Measurements from ENCODE around the gene THTPA. TPM values are rescaled to one million over a fixed set of nuclear protein-coding genes. Genes with fewer than 3 reads are reported as not detected.

THTPA gene
- total and polyA plus RNA-seq, 2 of the 4 experiments (the other 2 are of a cell fraction) = 5.0 to 9.2 TPM

DNA sequence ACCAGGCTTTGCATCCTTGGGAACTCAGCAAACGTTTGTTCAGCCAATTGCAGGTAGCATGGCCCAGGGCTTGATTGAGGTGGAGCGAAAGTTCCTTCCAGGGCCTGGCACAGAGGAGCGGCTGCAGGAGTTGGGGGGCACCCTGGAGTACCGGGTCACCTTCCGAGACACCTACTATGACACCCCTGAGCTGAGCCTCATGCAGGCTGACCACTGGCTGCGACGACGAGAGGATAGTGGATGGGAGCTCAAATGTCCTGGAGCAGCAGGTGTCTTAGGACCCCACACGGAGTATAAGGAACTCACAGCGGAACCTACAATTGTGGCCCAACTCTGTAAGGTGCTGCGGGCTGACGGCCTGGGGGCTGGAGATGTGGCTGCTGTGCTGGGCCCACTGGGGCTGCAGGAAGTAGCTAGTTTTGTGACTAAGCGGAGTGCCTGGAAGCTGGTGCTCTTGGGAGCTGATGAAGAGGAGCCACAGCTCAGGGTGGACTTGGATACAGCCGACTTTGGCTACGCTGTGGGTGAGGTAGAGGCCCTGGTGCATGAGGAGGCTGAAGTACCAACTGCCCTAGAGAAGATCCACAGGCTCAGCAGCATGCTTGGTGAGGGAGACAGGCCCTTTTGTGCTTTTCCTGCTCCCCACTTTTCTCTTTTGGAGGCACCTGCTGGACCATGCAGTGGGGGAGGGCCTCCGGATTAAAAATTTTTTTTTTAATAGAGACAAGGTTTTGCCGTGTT is 799 bp downstream of the THTPA start:
- Histone ChIP-seq H3K4me3 (ENCODE audit: insufficient read depth, low read depth, low read length) (peak overlapping the region; percentile 77), H3K9ac (ENCODE audit: low read depth, low read length) (peak overlapping the region; percentile 92), H2BK15ac (ENCODE audit: low read depth, low read length) (no peak overlapping the region), H3K56ac (ENCODE audit: extremely low read depth, insufficient read depth, low read length) (peak overlapping the region; percentile 77; the same call in 1 of the 2 replicates), H3K4ac (ENCODE audit: low read depth, low read length) (peak overlapping the region; percentile 92), H4K91ac (ENCODE audit: insufficient read depth, low read depth, low read length) (peak overlapping the region; percentile 57), H3K14ac (replicated peaks; ENCODE audit: low read depth, low read length) (peak overlapping the region; percentile 83), H2BK120ac (ENCODE audit: low read depth, low read length) (no peak overlapping the region), H2BK5ac (ENCODE audit: low read depth, low read length, poor library complexity, severe bottlenecking) (no peak overlapping the region), H4K20me1 (ENCODE audit: insufficient read depth, low read length) (no peaks in the 10 kb centered on the region), H4K8ac (ENCODE audit: low read depth in 2 of 2, low read length in 2 of 2) (peak overlapping the region; percentile 91 to 98), H2AK9ac (replicated peaks; ENCODE audit: low read depth, low read length, poor library complexity) (peak overlapping the region; percentile 94), H3K4me1 (ENCODE audit: control insufficient read depth, insufficient read depth, low read length) (peaks cover 7% of the 10 kb centered on the region), H4K5ac (ENCODE audit: low read depth, low read length) (peak overlapping the region; percentile 92), H3K18ac (ENCODE audit: low read depth, low read length) (no peak overlapping the region; the same call in 1 of the 2 replicates), H3K9me1 (ENCODE audit: insufficient read depth, low read length) (peaks cover 10% of the 10 kb centered on the region), H3K27me3 (ENCODE audit: control insufficient read depth, insufficient read depth, low read length) (no peaks in the 10 kb centered on the region), H3K23ac (ENCODE audit: low read depth, low read length) (peak overlapping the region; percentile 47; the same call in 1 of the 2 replicates), H2AK5ac (ENCODE audit: low read depth, low read length) (peak overlapping the region; percentile 72), H3K4me2 (ENCODE audit: low read depth, low read length) (peak overlapping the region; percentile 91), H2BK20ac (ENCODE audit: low read depth, low read length) (no peak overlapping the region), H3K27ac (ENCODE audit: insufficient read depth, low read length) (peak overlapping the region; percentile 80), H3K36me3 (ENCODE audit: control insufficient read depth, insufficient read depth, low read length) (peaks cover 7% of the 10 kb centered on the region), H3K9me3 (ENCODE audit: control insufficient read depth, insufficient read depth, low read length) (no peaks in the 10 kb centered on the region), H3K79me1 (ENCODE audit: low read depth in 1 of 2, low read length in 2 of 2) (peaks cover 15 to 18% of the 10 kb centered on the region in 2 experiments), H2AFZ (replicated peaks; ENCODE audit: low read length, poor library complexity) (peak overlapping the region; percentile 100)
- 55% methylated on average over 4 of the region's 17 CpGs; no CpG with 5 or more reads in 1 of the 2 experiments for WGBS, 2 experiments (ENCODE audit: extremely low coverage in 2 of 2, insufficient read length in 1 of 2)
- no peak for ATAC-seq (ENCODE audit: low read depth)
- no TSS peak for BruUV-seq (replicated peaks)
- intact Hi-C loops (cut with micrococcal nuclease) = no loop called here
- POLR2A ChIA-PET (ENCODE audit: unreplicated experiment) = interaction anchor here (1.2 kb wide), 1 partner anchor 80 kb away, joined by 4 read pairs; no protein-coding TSS in a partner anchor
- CTCF ChIA-PET = no interaction called here
- dilution Hi-C loops (cut with HindIII; ENCODE audit: low sequenced_read_pairs, unreplicated experiment) = no loop called here
- TF ChIP-seq, protein P1, sequence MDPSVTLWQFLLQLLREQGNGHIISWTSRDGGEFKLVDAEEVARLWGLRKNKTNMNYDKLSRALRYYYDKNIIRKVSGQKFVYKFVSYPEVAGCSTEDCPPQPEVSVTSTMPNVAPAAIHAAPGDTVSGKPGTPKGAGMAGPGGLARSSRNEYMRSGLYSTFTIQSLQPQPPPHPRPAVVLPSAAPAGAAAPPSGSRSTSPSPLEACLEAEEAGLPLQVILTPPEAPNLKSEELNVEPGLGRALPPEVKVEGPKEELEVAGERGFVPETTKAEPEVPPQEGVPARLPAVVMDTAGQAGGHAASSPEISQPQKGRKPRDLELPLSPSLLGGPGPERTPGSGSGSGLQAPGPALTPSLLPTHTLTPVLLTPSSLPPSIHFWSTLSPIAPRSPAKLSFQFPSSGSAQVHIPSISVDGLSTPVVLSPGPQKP (IDR thresholded peaks at IDR 0.05; ENCODE audit: borderline replicate concordance, low read depth, low read length) = no peak
- no peak for TF ChIP-seq RFX5 (IDR thresholded peaks at IDR 0.05; ENCODE audit: low read depth, low read length)
- no peak for TF ChIP-seq MXI1 (IDR thresholded peaks at IDR 0.05; ENCODE audit: borderline replicate concordance, low read depth, low read length)
- TF ChIP-seq, protein P2, sequence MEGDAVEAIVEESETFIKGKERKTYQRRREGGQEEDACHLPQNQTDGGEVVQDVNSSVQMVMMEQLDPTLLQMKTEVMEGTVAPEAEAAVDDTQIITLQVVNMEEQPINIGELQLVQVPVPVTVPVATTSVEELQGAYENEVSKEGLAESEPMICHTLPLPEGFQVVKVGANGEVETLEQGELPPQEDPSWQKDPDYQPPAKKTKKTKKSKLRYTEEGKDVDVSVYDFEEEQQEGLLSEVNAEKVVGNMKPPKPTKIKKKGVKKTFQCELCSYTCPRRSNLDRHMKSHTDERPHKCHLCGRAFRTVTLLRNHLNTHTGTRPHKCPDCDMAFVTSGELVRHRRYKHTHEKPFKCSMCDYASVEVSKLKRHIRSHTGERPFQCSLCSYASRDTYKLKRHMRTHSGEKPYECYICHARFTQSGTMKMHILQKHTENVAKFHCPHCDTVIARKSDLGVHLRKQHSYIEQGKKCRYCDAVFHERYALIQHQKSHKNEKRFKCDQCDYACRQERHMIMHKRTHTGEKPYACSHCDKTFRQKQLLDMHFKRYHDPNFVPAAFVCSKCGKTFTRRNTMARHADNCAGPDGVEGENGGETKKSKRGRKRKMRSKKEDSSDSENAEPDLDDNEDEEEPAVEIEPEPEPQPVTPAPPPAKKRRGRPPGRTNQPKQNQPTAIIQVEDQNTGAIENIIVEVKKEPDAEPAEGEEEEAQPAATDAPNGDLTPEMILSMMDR (conservative IDR thresholded peaks at IDR 0.05; ENCODE audit: low read depth, low read length) = no peak
- TF ChIP-seq CHD1 (IDR thresholded peaks at IDR 0.05; ENCODE audit: low read depth, low read length) = no peak
- TF ChIP-seq POLR2A (IDR thresholded peaks at IDR 0.05; ENCODE audit: low read depth, low read length) = no peak
- TF ChIP-seq MAFK (IDR thresholded peaks at IDR 0.05; ENCODE audit: low read depth, low read length) = no peak
- in situ Hi-C loops (cut with MboI; ENCODE audit: low sequenced_read_pairs) = loop anchor here (5.0 to 10.0 kb wide), 2 partner anchors 80 to 232 kb away; partner anchors contain the start of gene PABPN1
- no peak for DNase-seq

All from IMR-90 (cell line).